ENCODE results near the gene SYNE2.

- no peak for TF ChIP-seq CTCF (IDR thresholded peaks at IDR 0.05)
- no peak for TF ChIP-seq ZBTB21 (CRISPR knock-in tag; IDR thresholded peaks at IDR 0.05; ENCODE audit: borderline replicate concordance)
- no peak for TF ChIP-seq ZNF219 (CRISPR knock-in tag; IDR thresholded peaks at IDR 0.05; ENCODE audit: borderline replicate concordance)
- TF ChIP-seq FOXK1 (CRISPR knock-in tag; IDR thresholded peaks at IDR 0.05): no peak
- no peak for TF ChIP-seq MYBL2 (CRISPR knock-in tag; IDR thresholded peaks at IDR 0.05)
Measured at GRCh38 chr14:64158608-64159007, 305.8 kb downstream of the SYNE2 start.
